Cortex of kidney (tissue), 1 donor: ENCODE data around the gene RNF144A.

Experiments used
- DNase-seq: peaks from one replicate; lab custom pipeline; 2025; lab: John Stamatoyannopoulos, UW

The RNF144A gene

DNA sequence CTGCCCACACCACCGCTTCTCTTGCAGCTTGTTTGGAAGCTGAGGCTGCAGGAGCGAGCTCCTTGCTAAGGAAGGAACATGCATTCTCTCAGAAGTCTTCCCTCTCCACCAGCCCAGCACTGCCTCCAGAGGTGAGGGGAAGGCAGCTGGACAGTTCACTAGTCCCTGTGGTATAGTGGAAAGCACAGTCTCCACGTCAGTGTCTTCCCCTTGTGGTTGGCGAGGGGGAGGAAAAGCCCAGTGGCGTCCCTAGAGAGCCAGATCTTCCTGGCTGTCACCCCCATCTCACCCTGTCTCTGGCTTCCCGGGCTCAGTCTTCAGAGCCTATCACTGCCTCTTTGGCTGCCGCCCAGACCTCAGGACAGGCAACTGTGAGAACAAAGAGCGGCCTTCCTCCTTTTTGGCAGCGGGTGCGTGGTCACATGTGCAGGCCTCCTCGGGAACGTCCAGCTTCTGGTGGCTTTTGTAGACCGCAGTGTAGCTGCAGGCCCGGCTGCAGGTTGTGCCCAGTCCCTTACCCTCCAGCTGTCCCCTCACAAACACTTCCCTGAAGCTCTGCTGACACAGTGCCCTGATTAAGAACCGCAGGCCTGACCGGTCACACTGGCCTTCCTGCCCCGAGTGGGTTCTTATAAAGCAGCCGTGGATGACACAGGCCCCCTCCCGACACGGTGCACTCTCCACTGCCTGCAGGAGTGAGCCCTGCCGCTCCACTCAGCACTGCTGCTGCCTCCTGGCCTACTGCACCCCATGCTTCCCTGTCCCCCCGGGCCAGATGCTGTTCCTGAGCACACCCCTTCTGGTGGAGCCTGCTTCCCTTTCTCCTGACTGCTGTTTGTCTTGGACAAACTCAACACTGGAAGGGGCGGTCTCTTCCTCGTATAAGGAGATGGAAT is 90.9 kb downstream of the RNF144A start:
- DNase-seq, result no peak

DNA sequence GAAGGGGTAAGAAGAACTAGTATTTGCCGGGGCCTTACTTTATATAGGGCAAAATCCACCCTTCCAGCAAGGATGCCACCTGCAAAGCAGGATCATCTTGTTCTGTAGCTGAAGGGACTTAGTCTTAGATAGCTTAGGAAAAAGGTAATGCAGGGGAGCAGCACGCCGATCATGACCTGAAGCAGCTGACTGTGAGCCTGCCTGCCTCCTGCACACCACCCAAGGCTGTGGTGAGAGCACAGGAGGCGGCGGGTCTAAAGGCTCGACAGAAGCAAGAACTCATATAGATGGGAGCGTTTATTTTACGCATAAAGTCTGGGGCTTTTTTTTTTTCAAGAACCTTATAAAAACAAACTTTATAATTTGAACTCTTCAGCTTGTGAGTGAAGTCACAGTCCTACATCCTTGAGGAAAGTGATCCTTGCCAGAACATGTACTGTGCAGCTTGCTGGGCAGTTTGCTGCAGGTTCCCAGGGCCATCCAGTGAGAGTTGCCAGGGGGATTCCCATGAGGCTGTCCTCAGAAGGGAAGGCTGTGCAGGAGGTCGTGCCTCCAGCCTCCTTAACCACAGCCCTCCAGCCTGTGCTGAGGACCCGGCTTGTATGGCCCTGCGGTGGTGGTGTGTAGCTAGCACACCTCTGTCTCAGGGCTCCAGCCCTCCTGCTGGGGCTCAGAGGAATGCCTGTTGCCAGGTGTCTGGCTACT is 92.1 kb downstream of the RNF144A start:
- no peak for DNase-seq

DNA sequence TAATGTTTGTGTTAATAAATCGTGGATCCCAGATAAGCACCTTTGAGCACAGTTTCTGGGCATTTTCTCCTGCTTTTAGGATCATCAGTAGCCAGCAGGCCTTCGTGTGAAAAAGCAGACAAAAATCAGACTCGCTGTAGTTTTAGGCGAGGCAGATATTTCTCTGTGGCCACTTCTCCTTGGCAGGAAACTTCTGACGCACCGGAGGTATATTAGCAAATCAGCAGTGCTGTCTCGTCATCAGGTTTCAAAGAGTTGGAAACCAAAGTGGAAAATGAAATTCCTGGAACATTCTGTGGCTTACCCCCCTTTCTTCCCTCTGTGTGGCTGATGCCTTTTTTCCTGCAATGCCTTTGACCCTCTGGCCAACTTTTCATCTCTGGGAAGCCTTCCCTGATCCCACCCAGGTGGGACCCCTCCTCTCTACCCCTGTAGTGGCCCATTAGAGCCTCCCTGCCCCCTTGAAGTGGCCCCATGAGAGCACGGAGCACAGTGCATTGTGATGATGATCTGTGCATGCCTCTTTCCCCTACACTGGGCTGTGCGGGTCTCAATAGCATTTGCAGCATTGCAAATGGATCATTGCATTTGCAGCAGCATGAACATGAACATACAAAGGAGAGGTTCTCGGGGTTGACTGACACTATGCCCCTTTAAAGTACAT is 93.3 kb downstream of the RNF144A start:
- no peak for DNase-seq

DNA sequence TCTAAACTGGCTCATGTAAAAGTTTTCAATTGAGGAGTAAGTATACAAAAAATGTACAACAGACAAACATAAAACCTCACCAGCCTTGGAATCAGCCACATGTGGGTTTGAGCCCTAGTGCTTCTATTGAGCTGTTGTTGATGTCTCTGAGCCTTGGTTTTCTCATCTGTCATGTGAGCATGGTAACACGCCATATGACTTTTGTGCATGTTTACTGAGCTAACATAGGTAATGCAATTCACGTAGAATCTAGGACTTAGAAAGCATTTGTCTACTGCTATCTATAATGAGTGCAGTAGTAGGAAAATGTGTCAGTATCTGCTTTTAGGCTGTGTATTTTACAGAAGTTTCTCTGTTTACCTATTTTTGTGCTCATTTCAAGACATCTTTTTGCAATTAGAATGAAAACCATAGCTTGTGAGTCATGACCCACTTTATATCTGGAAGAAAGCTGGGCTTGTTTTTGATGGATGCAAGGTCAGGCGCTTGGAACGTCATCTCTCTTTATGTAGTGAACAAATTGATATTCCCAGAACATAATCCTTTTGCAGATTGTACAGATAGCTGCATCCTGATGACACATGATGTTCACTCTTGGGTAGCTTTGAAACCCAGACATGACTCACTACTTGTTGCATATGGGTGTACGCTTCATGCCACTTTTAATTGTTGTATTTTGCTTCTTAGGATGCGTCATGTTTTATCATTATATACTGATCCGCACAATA is 94.3 kb downstream of the RNF144A start:
- DNase-seq, result no peak

DNA sequence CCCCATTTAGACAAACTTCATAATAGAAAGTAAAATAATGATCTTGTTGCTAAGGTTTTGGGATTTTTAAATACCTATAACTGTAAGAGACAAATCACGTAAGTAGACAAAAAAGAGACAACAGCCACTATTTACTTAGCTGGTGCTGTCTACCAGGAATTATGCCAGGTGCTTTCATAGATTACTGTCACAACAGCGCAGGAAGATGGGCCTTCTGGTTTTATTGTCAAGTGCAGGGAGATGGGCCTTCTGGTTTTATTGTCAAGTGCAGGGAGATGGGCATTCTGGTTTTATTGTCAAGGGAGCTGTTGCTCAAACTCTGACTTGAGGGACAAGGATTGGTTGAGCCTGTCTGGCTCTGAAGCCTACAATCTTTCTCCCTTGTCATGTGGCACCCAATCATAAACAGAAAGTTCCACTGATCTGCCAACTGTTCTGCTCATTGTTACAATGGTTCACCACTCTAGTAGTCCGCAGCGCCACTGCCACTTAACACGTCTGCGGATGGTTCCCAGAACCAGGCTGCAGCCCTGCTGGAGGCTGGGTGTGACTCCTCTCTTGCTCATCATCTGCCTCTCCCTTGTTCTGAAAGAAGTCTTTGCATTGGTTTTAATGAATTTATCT is 95.0 kb downstream of the RNF144A start:
- no peak for DNase-seq

DNA sequence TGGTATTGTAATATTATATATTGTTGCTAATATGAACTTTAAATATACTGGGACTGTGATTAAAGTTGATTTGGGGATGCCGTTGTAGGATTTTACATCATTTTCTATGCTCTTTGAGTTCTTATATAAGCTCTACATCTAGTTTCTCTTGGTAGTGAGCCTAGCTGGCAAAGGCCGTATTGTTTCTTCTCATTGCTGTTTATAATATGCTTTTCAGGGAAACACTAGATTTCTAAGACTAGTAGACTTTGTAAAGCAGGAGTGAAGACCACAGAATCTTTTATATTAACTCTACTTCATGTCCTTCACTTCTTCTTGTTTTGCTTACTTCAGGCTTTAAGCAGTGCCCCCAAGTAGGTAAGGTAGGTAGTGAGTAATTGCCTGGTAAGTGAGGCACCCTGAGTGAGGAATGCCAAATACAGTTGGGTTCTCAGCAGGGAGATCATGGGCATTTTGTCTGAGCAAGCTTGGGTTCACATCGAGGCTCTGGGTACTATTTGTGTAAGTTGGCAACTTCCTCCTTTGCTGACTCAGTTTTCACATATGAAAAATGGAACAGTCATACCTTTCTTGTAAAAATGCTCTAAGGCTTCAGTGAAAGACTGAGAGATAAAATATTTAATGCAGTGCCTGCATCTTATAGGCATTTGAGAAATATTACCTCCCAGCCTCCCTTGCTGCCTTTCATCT is 96.4 kb downstream of the RNF144A start:
- no peak for DNase-seq

DNA sequence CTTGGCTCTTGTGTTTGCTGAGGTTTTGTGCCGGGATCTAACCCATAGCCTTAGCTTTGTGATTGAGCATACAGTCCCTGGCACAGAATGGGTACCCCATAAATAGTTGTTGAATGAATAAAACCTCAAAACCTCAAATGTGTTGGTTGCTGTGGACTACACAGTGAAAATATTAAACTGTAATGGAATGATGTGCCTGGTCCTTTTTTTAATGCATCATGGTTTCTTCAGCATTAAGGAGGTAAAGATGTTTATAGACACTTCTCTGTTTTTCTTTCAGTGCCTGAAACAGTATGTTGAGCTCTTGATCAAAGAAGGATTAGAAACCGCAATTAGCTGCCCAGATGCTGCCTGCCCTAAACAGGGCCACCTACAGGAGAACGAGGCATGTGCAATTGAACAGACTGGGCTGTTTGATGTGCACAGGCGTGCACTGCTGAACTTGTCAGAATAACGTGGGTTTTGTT is 97.0 kb downstream of the RNF144A start:
- no peak for DNase-seq

DNA sequence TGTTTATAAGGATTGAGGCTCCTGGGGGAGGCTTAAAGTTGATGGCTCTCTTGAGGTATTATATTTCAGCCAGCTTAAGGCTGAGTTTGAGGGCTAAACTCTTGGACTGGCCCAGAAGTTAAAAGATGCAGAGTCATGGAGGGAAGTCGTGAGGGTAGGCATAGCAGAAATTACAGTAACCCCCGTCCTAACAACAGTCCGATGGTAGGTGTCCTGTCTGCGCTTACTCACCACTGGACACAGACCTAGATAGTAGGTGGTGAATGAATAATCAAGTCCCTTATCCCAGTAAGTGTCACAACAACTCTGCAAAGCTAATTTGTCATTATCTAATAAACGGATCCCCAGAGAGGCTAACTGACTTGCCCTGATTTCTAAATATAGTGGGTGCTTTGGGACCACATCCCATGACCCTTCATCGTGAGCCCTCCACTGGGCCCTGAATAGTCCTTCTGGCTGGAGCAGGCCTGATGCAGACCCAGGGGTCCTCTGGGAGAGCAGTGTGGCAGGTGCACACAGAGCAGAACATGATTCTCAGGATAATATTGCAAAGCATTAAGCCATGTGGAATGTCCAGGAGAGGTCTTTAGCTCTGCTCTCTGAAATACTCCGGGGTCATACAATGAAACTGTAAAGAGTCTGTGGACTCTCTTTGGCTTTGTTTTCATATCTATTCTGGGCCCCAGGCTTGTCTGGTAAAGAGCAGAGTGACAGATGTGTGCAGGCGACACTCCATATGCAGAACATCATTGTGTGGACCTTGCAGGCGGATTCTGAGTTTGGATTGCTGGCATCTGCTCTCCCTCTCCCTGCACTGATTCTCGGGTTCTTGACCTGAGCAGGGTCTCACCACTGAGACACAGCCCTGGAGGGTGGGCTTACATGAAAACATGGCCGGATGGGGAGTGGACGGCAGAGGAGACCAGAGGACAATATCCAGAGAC is 98.1 kb downstream of the RNF144A start:
- no peak for DNase-seq

DNA sequence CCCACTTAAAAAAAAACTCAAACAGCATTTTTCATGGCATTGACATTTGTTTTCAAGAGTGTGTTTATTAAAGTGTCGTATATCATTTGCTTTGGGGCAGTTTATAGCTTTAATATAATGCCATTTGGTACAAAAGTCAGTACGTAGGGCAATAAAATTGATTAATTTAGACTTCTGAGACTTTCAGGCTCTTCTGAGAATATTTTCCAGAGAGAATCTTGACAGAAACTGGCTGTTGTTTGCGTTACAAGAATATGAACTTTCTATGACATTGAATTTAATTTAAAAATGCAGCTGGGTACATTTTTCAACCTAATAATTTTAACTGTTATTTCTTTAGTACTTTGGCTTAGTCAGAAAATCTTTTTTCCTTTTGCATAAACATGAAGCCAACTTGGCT is 98.9 kb downstream of the RNF144A start:
- no peak for DNase-seq

DNA sequence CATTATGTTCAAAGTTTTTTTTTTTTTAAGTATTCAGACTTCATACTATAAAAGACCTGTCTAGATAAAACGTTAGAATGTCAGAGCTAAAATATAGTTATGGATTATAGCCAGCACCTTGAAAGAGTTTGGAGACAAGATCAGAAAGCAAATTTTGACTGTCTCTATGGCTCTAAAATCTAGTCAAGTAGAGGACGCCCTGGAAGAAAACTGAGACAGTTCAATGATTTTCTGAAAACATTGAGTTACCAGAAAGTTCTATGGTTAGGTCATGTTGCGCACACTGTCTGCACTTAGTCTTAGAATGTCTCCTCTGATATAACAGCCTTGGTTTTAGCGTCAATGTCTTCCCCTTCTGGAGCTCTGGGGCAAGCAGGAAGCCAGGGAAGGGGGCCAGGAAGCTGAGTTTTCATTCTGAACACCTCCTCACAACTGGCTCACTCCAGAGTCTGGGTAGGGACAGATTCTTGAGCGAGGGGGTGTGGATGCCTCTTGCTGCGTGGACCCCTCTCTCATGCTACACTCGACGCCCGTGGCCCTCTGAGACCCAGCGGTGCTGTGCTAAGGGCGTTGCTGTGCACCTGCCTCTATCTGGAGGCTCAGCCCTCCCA is 99.5 kb downstream of the RNF144A start:
- DNase-seq, result no peak

DNA sequence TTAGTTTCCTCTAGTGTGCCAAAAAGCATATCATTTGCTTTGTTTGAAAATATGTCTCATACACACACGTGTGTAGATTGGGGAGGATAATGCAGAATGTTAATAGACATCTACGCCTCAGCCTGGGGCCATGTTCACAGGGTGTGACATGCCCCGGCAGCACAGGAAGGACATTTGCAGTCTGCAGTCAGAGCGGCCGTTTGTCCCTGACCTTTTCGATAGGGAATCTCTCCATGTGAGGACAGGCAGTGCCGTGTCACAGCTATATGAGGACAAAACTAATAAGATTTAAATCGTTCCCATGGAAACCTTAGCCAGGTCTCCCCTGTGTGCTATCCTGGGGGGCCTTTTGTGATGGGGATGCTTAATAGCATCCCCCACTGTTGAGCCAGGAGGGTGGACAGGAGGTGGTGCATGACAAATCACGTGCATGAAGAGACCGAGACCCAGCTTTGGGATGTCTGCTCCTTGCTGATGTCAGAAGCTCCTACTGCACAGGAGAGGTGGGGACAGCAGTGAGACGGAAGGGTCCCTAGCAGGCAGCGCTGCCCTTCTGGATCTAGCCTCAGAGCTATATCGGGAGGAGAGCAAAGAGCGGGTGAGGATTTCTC is 100.6 kb downstream of the RNF144A start:
- no peak for DNase-seq

DNA sequence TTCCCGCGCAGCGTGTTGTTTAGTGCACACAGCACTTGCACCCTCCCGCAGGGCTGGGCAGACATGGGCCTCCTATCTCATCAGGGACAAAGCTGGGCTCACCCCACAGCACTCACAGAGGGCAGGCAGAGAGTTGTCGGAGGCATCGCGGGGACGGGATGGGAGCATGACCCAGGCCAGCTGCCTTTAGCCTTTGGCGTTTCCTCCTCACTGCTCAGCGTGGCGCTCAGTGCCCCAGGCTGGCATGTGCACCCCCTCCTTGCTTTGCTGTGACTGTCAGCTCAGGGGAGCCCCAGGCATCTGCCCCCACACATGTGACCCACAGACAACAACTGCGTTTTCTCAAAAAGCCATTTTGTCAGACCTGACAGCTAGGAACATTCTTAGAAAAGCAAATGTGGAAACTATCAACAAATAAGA is 101.1 kb downstream of the RNF144A start:
- DNase-seq, result no peak

DNA sequence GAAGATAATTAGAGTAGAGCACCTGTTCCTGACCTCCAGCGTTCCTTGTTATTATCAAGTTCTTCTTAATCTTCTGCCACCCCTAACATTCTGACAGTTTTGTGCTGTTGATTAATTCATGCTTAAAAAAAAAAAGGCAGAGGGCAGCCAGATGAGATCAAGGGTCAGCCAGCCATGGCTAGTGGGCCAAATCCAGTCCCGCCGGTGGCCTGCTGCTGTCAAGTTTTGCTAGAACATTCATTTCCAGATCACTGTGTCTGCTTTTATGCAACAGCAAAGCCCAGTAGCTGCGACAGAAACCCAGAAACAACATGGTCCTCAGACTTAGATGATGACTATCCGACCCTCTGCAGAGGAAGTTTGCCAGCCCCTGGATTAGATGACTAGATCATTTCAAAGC is 101.6 kb downstream of the RNF144A start:
- DNase-seq, result no peak

DNA sequence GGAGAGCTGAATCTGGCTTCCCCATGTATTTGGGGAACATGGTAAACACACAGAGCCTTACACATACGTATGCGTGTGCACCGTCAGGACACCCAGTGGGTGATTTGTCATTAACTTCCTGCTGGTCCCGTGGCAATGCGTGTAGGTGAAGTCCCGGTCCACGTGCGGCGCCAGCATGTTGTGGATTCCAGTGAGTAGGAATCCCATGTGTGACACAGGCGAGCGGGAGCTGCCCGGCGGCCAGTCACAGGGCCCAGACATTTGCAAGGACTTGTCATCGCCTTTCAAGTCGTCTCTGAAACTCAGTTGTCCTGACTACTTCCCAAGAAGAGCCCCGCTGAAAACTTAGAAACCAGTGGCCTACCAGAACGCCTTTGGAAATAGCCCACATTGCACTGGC is 102.0 kb downstream of the RNF144A start:
- no peak for DNase-seq

DNA sequence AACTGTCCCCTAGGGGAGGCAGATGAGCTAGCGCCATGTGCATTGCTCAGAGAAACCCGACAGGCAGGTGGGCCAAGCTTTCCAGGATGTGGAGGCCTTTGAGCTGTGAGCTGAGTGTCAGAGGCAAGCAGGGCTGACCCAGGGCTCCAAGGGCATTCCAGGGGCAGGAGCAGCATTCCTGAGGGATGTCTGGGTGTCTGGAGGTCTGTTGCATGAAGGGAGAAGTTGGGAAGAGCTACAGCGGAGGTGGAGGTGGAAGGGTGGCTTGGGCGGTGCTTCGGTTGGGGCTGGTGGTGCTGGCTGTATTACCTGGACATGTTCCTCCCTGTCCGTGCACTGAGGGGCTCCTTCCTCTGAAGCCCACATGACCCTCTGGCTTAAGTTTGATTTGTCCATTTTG is 102.8 kb downstream of the RNF144A start:
- no peak for DNase-seq

DNA sequence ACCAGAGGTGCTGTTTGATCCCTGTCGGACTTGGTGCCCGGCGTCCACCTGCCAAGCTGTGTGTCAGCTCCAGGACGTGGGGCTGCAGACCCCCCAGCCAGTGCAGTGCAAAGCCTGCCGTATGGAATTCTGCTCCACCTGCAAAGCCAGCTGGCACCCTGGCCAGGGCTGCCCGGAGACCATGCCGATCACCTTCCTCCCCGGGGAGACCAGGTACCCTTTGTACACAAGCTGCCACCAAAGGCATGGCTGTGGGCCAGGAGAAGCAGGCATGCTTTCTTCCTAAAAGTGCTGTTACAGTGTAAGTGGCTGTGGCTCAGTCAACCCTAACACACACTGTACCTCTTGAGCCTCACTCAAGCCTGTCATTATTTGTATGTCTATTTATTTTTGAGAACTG is 103.3 kb downstream of the RNF144A start:
- DNase-seq, result no peak

DNA sequence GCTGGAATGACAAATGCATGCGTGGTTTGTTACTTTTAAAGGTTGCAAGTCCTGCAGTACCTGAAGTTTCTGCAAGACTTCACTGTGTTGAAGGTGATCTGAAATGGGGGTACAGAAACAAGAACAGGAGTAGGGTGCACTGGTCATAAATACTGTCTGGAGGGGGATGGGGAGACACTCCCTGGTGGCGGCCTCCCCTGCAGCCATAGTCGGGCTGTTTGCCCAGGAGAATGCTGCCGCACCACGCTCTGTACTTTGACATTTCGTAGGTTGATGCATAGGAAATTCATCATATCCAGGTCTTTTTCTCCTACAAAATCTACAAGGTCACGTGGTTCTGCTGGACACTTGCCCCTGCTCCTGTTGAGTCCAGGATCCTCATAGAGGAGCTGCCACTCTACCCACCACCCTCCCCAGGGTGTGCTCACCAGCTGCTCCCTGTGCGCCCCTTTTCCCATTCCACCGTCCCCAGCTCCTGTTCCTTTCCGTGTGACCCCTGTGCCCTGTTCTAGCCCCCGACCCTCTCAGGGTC is 103.8 kb downstream of the RNF144A start:
- no peak for DNase-seq

DNA sequence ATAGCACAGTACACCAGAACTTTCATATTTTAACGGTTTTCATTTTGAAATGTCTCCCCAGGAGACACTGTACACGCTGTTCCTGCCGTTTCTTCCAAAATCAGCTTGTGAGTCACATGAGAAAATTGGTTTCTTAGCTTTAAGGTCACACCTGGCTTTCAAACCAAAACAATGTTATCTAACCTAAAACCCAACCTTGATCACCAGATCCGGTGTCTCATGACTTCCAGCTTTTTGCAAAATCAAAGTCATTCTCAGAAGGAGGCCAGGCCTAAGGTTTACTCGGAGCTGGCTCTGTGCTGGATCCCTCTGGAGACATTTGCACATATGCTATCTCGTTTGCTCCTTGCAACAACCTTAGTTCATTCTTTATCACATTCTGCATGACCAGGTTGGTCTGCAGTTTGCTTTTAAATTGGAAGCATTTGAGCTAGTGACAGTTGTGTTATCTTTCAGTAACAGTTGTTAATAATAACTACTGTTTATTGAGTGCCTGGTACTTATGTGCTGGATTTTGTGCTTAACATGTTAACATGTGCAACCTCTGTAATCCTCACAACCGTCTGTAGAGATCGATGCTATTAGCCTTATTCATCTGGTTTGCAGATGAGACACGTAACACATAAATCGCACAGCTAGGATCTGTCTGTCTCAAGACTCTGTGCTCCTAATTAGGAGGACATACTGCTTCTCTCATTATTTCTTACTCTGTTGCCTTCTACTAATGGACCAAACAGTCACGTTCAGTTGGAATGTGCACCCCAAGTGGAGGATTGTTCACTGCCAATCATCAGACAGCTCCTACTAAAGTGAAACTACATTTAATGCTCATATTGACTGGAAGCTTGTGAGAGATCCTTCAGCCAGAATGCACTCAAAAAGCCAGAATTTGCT is 105.5 kb downstream of the RNF144A start:
- DNase-seq, result no peak
